ENCODE measurements around the gene RIMBP3C.
"Not testable (repeated sequence)": the region's sequence is repeated elsewhere in the genome, so short reads cannot be mapped to it uniquely, and the experiment has no call there.

RIMBP3C gene

GRCh38 chr22:21526705-21527500 is 24.4 kb downstream of the RIMBP3C start:
- DNase-seq (ENCODE audit: low read depth in 3 of 3), result not testable (repeated sequence)

- peak in 1 of 3 donors; percentile 55 for DNase-seq (ENCODE audit: low read depth in 3 of 3)
Measured at GRCh38 chr22:21516970-21517764, 34.1 kb downstream of the RIMBP3C start.

- DNase-seq (ENCODE audit: low read depth in 3 of 3), result not testable (repeated sequence)
Measured at GRCh38 chr22:21516522-21516921, 34.7 kb downstream of the RIMBP3C start.

- not testable (repeated sequence) for DNase-seq (ENCODE audit: low read depth in 3 of 3)
Measured at GRCh38 chr22:21515234-21515633, 36.0 kb downstream of the RIMBP3C start.

- not testable (repeated sequence) for DNase-seq (ENCODE audit: low read depth in 3 of 3)
Measured at GRCh38 chr22:21514117-21514516, 37.1 kb downstream of the RIMBP3C start.

GRCh38 chr22:21512022-21512421 is 39.2 kb downstream of the RIMBP3C start:
- not testable (repeated sequence) for DNase-seq (ENCODE audit: low read depth in 3 of 3)

- not testable (repeated sequence) for DNase-seq (ENCODE audit: low read depth in 3 of 3)
Measured at GRCh38 chr22:21510397-21510796, 40.9 kb downstream of the RIMBP3C start.

GRCh38 chr22:21499623-21500506 is 51.4 kb downstream of the RIMBP3C start:
- not testable (repeated sequence) for DNase-seq (ENCODE audit: low read depth in 3 of 3)

- DNase-seq (ENCODE audit: low read depth in 3 of 3), result not testable (repeated sequence)
Measured at GRCh38 chr22:21498489-21498888, 52.8 kb downstream of the RIMBP3C start.

- not testable (repeated sequence) for DNase-seq (ENCODE audit: low read depth in 3 of 3)
Measured at GRCh38 chr22:21497984-21498383, 53.3 kb downstream of the RIMBP3C start.
